Activated CD8-positive, alpha-beta memory T cell treated with anti-CD3 and anti-CD28 coated beads for 1 hour (primary cell): ENCODE measurements around the gene TNS1.

Experiments used
- DNase-seq, 2 donors: peaks; one replicate each; pipeline ENCODE4 v3.0.0-alpha.2; 2020; ENCODE audit warnings: low read depth in 1 of 2; ENCODE audit errors: extremely low read depth in 1 of 2

Gene TNS1

GRCh38 chr2:217964275-217965161 is 38.3 kb downstream of the TNS1 start:
- no peak for DNase-seq

GRCh38 chr2:217960351-217960750 is 42.4 kb downstream of the TNS1 start:
- no peak for DNase-seq

DNA sequence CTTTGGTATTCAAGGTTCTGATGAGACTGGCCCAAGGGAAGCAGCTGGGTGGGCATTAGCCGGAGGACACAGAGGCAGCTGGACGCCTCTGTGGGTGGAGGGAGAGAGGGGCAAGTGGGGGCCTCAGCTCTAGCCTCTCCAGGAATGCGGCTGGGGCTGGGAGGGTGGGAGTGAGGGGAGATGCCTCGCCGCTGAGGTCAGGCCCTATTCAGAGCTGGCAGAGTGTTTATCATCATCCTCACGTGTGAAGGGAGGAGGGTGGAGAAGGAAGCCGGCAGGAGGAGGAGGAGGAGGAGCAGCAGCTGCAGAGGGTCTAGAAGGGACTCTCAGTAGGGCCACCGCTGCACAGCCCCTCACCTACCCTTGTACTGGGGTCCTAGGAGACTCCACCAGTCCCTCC is 43.1 kb downstream of the TNS1 start:
- DNase-seq, result no peak

DNA sequence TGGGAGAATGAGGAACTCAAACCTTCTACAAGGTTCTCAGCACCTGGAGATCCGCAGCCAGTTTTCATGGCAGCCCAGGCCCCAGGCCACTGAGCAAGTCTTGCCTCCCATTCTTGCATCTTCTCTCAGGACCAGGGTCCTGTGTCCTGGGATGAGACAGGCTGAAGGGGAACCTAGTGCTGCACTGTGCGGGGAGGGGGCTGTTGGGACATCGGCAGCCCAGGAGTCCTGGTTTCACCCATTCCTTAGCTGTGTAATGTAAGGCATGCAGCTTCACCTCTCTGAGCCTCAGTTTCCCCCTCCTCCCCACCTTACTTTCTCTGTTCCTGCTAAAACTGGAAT is 43.9 kb downstream of the TNS1 start:
- no peak for DNase-seq

DNA sequence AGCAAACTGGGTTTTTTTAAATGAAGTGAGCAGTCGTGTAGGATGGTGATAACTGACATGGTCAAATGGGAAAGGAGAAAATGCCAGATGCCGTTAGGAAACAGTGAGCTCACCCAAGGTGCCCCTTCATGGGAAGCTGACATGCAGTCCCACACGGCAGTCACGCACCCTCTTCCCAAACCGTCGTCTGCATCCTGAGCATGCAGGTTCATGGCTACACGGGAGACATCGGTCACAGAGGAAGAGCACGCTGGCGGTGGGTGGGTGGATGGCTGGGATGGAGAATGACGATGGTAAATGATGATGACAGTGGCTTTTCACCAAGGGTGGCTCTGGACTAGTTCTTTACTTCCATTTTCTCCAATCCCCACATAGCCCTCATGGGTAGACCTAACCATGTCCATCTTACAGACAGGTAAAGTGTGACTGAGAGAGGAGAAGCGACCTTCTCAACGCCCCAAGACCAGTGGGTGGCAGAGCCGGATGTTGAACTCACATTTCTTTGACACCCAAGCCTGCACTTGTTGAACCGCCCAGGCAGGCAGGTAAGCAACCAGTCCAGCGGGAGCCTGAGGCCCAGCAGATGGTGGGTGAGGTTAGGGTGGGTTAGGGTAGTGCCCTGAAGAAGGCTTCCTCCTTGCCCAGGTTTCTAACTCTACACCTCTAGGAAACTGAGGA is 44.5 kb downstream of the TNS1 start:
- DNase-seq, result no peak

- no peak for DNase-seq
Observed at GRCh38 chr2:217956586-217957457, 46.0 kb downstream of the TNS1 start.

DNA sequence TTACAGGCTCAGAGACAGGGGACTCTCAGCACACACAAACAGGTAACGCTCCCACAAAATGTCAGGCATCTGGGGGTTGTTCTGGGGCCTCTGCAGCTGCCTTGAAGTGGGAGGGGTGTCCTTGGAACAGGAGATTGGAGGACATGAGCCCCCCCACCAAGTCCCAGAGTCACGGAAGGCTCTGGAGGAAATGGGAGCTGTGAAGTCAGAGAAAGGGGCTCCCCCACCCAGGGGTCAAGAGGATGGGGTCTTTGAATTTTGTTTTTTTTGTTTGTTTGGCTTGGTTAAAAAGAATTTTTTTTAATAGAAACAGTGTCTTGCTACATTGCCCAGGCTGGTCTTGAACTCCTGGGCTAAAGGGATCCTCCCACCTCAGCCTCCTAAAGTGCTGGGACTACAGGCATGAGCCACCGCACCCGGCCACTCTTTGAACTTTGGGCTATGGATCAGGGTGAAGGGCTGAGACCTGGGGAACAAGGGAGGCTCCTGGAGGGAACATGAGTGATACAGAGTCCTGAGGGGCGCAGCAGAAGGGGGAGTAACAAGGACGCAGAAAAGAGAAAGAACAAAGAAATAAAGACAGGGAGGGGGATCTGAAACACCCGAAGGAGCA is 46.8 kb downstream of the TNS1 start:
- no peak for DNase-seq

DNA sequence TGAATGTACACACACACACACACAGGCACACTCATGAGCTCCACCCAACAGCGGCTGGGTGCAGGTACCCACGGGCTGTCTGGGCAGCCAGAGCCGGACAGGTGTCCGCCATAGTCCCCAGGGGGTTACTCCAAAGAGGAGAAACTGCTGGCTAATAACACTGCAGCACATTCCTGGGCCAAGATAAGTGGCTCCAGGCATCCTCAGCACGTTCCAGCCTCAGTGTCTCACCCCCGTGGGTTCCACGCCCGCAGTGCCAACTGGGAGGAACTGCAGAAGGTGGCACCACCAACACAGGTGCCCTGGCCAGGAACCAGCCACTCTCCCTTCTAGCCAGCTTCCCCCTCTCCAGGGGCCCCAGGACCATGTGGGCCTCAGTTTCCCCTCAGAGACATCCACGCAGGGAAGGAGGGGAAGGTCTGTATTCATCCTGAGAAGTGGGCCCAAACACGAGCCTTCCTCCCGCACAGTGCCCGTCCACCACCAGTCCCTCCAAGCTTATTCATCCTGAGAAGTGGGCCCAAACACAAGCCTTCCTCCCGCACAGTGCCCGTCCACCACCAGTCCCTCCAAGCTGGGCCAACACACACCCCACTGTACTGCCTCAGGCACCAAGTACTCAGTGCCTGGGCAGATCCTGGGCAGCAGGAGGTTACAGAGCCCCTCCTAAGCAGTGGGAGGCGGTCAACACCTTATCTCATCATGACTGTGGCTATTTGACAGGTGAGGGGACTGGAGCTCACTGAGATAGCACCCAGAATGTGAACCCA is 47.6 kb downstream of the TNS1 start:
- no peak for DNase-seq

- DNase-seq, result no peak
Observed at GRCh38 chr2:217954469-217954868, 48.3 kb downstream of the TNS1 start.

DNA sequence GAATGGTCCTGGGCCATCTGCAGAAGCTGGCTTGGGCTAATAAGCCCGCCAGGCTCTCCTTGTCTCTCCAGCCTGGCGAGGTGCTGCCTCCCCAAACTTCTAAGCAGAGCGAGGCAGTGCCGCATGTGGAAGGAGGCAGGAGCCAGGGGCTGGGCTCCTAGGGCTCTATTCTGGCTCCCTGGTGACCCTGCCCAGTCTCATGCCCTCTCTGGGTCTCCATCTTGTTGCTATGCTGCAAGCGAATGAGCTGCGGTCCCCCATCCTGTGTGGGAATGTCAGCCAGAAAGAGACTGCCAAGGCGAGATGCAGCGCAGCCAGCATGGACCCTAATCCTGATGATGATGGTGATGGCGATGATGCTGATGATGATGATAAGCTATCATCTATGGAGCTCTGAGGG is 48.7 kb downstream of the TNS1 start:
- DNase-seq, result no peak

DNA sequence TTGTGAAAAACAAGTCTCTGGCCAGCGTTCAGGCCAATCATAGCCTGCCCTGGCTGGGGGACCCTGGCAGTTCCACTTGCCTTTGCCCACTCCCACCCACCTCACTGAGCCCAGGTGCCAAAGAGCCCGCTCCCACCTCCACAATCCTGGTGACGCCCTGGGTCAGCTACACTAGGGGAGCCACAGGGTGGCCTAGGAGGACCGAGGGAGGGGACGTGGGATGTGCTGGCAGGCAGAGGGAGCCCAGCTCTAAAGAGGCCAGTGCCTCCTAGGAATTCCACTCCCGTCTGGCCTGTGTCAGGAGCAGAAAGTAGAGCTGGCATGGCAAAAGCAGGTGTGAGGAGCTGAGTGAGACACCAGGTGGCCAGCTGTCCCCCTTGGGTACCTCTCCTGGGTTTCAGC is 49.3 kb downstream of the TNS1 start:
- no peak for DNase-seq

DNA sequence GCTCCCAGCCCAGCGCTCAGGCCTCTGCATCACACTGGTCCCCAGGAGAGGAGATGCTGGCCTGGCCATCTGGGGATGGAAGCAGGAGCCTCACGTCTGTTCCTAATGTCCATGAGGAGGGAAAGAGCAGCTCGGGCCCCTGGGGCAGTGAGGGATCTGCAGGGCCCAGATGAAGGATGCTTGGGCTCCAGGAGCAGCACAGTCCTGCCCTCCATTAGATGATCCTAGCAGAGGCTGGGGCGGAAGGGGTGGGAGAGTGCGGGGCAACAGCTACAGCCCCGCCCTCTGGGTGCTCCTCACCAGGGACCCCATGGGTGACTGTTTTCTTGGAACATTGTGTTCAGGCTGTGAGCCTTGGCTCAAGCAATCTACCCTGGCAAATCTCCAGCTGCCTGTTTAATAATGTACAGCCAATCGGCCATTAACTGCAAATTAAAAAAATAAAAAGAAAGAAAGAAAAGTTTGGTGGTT is 49.7 kb downstream of the TNS1 start:
- DNase-seq, result no peak

- DNase-seq, result no peak
Observed at GRCh38 chr2:217952409-217952808, 50.4 kb downstream of the TNS1 start.

- no peak for DNase-seq
Observed at GRCh38 chr2:217951521-217952247, 51.1 kb downstream of the TNS1 start.

DNA sequence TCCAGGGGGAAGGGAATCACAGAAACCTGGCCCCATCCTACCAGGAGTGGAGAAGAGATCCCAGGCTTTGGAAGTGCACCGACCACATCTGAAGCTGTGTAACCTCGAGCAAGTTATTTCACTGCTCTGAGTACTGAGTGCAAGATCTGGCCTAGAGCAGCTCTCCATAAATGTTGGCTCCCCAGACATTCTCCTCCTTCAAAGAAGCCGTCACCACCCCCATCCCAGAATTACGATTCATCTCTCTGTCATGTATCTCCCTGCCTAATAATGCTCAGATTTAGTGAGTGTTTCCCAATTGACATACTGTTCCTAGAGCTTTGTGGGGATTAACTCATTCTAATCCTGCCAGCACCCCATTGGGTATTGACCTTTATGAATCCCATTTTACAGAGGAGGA is 51.7 kb downstream of the TNS1 start:
- no peak for DNase-seq

DNA sequence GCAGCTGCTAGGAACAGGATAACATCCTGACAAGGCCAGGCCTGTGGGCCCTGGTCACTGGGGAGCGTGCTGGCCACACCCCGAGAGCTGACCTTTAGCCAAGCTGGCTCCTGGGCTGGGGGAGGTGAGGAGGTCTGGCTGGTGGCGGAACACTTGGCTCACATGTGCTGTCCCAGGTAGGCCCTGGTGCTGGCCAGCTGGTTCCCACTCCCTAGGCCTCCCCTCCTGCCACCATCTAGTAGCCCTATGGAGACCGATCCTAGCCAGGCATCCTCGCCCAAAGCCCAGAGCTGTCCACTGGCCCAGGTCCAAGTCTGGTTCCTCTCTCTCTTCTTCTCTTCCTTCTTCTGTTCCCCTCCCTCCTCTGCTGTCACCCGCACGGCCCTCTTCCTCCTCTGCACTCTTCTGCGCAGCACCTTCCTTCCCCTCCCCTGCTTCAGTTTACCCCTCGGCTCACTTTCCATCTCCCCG is 52.4 kb downstream of the TNS1 start:
- DNase-seq, result no peak

DNA sequence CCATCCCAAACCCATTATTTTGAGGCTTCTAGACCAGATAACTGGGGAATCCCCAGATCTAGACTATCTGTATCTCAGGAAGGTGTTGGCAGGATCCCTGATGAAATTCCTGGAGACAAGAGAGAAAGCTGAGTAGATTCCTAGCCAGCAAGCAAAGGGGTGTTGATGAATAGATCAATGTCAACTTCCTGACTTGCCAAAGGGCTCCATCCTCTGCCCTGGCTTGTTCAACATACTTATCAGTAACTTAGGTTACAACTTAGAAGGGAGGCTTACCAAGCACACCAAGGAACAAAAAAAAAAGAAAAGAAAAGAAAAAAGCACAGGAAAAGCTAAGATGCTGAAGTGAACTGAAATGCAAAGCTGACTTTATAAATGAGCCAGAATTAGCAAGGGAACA is 53.3 kb downstream of the TNS1 start:
- DNase-seq, result no peak

GRCh38 chr2:217948897-217949296 is 53.9 kb downstream of the TNS1 start:
- no peak for DNase-seq

- no peak for DNase-seq
Observed at GRCh38 chr2:217948351-217948791, 54.4 kb downstream of the TNS1 start.
